ENCODE results near the gene MXRA7.
"Not testable (repeated sequence)": the region's sequence is repeated elsewhere in the genome, so short reads cannot be mapped to it uniquely, and the experiment has no call there.

Gene MXRA7

GRCh38 chr17:76736349-76737081, 25.8 kb upstream of the MXRA7 start:
- peak; percentile 81 for DNase-seq

- no peak for DNase-seq
Observed at GRCh38 chr17:76735586-76736348, 25.0 kb upstream of the MXRA7 start.

DNA sequence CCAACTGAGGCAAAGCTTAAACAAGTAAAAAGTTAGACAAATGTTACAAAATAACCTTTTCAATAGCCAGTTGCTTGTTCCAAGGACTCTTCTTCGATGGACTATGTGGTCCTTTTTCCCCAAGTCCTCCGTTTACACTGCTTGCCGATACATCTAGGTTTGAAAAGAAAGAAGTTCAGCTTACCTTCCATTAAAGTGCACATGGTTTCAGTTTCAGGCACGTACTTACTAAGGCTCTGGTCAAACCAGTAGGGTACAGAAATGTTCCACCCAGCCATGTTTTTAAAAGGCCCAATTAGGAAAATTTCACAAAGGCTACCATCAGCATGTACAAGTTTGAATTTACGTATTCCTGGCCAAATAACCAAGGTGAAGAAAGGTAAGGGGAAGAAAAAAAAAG, 24.2 kb upstream of the MXRA7 start:
- DNase-seq: no peak

DNA sequence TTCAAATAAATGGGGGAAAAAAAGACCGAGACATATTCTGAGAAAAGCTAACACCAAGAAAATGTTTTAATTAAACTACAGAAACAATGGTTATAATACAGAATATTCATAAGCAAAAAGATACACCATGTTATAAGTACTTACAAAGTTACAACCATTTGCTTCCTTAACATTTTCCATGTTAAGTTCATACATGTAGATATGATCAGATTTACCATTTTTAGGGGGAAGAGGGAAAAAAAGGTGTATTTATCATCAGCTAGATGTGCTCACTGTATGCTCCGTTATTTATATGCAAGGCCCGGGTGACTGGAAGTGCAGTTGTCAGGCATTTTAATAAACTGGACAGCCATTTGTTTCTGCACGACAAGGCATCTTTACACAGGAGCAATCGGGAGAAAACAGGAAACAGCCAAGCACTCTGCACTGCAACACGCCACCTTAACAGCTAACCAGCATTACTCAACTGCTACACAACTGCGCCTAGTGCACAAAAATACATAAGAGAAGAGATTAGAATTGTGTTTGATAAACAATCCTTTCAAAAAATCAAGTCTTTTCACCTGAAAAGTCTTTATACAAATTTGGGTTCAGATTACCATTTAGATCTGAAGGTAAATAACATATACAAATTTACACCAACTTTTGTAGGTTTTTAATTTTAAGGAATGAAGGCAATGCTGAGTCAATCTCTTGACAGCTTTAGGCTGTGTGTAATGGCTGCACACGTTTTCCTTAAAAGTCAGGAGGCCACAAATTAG, 23.5 kb upstream of the MXRA7 start:
- DNase-seq: no peak

DNA sequence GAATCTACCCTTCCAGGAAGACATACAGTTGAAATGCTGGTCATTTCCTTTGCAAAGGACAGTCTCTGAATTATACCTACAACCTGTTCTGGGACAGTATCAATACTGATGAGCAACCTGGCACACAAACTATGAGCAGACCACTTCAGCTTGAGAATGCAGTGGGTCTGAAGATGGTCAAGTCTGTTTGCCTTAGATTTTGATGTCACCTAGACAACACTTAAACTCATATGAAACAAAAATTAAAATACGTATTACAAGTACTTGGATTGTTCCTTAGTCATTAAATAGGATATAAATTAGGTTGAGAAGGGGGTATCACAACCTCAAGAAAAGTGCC, 22.8 kb upstream of the MXRA7 start:
- no peak for DNase-seq

DNA sequence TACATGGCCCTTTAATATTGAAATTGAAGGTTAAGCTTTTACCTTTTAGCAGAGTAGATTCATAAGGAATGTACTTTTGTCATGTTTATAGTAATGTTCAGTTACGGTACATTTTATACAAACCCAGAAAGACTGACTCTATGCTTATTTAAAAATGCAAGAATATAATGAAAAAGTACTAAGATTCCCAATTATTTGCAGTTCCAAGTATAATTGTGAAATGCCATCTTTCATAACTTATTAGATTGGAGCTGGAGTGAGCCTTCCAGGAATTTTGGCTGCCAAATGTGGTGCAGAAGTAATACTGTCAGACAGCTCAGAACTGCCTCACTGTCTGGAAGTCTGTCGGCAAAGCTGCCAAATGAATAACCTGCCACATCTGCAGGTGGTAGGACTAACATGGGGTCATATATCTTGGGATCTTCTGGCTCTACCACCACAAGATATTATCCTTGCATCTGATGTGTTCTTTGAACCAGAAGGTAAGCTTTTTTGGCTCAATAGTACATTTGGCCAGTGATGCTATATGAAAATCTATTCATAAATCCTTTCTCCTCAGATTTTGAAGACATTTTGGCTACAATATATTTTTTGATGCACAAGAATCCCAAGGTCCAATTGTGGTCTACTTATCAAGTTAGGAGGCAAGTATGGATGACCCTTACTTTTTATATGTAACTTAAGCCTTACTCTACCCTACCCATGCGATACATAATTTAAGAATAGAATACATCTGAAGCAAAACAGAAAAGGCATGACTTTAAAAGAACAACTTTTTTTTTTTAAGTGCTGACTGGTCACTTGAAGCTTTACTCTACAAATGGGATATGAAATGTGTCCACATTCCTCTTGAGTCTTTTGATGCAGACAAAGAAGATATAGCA, 22.2 kb upstream of the MXRA7 start:
- no peak for DNase-seq

- not testable (repeated sequence) for DNase-seq
Observed at GRCh38 chr17:76731800-76732733, 21.3 kb upstream of the MXRA7 start.

DNA sequence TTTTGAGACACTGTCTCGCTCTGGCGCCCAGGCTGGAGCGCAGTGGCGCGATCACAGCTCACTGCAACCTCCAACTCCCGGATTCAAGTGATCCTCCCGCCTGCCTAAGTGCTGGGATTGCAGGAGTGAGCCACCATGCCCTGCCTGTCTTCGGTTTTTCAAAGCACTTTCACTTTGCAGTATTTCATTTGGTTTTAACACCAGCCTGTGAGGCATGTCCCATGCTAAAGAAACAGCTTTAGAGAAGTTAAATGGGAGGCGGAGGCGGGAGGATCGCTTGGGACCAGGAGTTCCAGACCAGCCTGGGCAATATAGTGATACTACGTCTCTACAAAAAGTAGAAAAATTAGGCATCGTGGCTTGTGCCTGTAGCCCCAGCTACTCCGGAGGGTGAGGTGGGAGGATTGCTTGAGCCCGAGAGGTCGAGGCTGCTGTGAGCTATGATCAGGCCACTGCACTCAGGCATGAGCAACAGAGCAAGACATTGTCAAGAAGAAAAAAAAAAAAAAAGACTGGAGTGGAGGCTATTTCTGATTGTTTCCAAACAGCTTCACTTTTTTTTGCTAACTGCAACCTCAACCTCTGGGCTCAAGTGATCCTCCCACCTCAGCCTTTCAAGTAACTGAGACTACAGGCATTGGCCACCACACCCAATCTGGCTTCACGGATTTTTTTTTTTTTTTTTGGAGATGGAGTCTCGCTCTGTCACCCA, 17.1 kb upstream of the MXRA7 start:
- DNase-seq: peak; percentile 61

DNA sequence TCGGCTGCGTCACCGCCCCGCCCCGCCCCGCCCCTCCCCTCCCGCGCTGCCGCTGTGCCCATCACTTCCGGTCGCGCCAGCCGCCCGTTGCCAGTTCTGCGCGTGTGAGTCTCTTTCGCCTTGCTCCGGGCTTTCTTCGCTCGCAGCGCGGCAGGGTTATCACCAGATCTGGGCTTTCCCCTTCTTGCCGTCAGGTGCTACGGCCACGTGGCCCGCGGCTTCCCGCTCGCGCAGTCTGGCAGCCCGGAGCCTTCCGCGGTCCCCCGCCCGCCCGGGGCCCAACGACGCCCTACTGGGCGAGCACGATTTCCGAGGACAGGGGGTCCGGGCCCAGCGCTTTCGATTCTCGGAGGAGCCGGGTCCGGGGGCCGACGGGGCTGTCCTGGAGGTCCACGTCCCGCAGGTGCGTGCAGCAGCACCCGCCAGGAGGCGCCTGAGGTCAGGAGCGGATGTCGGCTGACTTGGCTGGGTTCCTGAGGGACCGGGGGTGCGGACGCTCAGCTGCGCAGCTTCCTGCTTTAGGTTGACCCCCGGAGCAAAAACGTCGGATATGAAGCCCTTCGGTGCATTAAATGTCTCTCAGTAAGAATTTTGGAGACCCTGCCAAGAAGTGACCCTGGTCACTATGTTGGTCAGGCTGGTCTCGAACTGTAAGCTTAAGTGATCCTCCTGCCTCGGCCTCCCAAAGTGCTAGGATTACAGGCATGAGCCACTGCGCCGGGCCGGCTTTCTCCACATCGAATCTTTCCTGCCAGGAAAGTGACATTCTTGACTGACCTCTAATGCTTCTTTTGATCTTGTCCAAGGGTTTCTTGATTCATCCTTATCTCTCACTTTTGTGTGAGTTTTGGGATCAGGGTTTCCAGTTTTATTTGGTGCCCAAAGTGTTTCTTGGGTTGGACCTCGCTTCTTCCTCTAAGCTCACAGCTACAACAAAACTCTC, 16.3 kb upstream of the MXRA7 start, which contains the start of gene METTL23:
Gene METTL23, plus strand, starts transcription at position 64 of the 943 bp plus-strand sequence. CDS start 2,872 bp downstream, outside the sequence.
- DNase-seq: peak; percentile 91

DNA sequence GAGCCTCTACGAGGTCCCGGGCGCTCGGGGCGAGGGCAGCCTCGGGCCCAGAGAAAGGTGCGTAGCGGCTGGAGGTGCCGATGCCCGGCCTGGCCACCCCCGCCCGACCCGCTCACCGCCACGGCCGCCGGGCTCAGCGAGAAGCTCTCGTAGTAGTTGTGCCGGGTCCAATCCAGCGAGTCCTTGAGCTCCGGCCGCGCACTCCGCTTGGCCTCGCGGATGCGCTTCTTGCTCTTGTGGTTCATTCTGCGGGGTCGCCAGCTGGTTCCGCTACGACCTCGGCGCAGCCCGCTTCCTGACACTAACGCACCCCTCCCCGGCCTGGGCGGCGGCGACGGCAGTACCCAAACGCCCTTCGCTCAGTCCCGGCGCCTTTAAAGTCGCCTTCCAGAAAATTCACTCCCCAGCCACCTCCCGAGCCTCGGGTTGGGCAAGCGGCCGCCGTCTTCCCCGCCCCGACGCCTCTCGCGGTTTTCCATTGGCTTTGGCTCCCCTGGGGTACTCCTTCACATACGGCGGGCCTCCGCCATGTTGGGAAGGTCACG, 15.5 kb upstream of the MXRA7 start, which contains the start of gene JMJD6:
Gene JMJD6, minus strand, starts transcription at position 376 of the 545 bp plus-strand sequence. Its CDS starts 131 bp downstream, at position 245.
- DNase-seq: peak; percentile 95

DNA sequence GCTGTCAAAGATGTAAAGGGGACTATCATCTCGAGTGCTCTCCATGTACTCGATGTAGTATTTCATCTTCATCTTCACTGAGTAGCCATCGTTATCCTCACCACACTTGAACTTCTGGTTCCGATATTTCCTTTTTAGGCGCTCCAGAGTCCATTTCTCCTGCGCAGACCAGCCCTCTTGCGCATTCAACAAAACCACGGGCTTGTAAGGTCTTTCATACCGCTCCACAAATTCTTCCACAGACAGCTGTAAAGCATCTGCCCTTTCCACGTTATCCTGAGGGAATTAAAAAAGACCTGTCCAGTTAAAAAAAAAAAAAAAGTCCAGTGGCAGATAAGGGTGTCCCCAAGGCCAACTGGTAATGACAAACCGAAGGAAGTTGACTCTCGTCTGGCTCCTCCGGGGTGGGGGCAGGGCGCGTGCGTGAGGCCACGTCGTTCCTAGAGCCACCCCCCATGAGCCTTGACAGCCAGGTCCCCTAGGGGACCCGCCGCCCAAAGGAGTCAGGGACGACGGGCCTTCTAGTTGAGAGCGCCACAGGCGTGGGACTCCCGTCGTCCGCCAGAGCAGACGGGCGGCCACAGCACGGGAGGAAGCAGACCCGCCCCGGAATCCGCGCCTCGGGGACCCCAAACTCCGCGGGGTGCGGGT, 14.9 kb upstream of the MXRA7 start:
- DNase-seq: no peak

GRCh38 chr17:76723812-76724211, 13.0 kb upstream of the MXRA7 start:
- DNase-seq: no peak

DNA sequence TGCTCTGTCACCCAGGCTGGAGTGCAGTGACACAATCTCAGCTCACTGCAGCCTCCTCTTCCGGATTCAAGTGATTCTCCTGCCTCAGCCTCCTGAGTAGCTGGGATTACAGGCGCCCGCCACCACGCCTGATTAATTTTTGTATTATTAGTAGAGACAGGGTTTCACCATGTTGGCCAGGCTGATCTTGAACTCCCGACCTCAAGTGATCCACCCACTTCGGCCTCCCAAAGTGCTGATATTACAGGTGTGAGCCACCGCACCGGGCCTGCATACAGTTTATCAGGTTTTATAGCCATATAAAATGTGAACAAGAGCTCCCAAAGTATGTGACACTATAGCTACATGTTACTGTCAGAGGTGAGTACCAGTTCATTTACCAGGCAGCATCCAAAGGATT, 12.2 kb upstream of the MXRA7 start:
- DNase-seq: not testable (repeated sequence)

DNA sequence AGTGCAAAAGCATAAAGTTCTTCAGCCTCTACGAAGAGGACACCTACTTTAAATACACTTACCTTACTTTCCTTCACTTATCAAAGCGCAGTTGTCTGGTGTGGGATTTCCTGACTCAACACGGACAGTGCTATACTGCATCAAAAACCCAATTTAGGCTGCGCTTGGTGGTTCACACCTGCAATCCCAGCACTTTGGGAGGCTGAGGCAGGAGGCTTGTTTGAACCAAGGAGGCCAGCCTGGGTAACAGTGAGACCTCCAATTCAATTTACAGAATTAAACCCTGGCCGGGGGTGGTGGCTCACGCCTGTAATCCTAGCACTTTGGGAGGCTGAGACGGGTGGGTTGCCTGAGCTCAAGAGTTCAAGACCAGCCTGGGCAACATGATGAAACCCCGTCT, 11.5 kb upstream of the MXRA7 start:
- DNase-seq: no peak

GRCh38 chr17:76721463-76721862, 10.7 kb upstream of the MXRA7 start:
- no peak for DNase-seq

- DNase-seq: no peak
Observed at GRCh38 chr17:76720941-76721340, 10.2 kb upstream of the MXRA7 start.

DNA sequence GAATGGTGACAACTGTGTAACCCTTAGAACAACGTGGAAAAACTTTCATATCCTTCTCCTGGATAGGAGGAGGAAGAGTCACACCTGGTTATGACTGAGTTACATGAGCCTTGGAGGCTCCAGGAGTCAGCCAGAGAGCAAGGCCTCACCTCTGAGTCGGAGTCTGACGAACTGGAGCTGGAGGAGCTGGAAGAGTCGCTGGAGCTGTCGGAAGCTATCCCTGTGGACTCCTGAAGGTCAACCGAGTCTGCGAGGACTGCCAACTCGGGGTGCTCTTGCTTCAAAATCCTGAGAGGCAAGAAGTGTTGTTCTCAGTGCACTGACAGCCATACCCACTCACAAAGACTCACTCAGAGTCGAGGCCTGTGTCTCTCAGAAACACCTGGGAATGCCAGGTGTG, 9.4 kb upstream of the MXRA7 start:
- DNase-seq: no peak

DNA sequence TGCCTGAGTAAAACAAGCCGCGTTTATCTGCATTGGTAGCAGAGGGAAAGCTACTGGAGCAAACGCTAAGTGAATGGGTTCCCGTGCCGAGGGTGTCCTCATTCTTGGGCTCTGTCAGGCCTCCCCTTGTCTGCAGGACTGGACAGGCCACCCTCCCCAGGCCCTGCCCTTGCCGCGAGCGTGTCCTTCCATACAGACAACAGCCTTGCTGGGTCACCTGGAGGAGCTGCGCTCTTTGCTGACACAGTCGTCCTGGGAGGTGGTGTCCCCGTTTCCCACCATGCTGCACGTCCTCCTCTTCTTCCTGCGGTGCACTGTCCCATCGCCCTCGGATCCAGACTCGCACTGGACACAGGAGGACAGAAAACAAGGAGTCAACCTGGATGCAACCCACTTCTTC, 7.8 kb upstream of the MXRA7 start:
- DNase-seq: no peak

Measured in right kidney (tissue), 1 donor.